Breast epithelium (tissue), 4 donors: Measurements from ENCODE around the gene PARP3. TPM values are rescaled to one million over a fixed set of nuclear protein-coding genes. Genes with fewer than 3 reads are reported as not detected.

ENCODE experiments used
- DNase-seq, 2 donors: peaks; one replicate each; pipeline ENCODE4 v3.0.0-alpha.2; 2019; ENCODE audit warnings: low spot score in 2 of 2
- H3K27ac ChIP-seq, 2 donors: fragments of 200-600 bp; sonication (generic) in 1 of 2; one replicate each; pipeline ENCODE4 v1.5.1; 2016 to 2019; ENCODE audit warnings: mild to moderate bottlenecking in 1 of 2
- H3K27me3 ChIP-seq, 2 donors: fragments of 200-600 bp; sonication (generic) in 1 of 2; one replicate each; pipeline versions ENCODE4 v1.5.1 to v1.6.0; 2017 to 2019; ENCODE audit warnings: control low read depth in 1 of 2, mild to moderate bottlenecking in 1 of 2
- H3K36me3 ChIP-seq: fragments of 200-600 bp; one replicate; pipeline ENCODE4 v1.5.1; 2019
- H3K4me1 ChIP-seq, 2 donors: fragments of 200-600 bp; sonication (generic); one replicate each; pipeline ENCODE4 v1.5.1; 2016 to 2019; ENCODE audit warnings: control low read depth in 1 of 2
- H3K4me3 ChIP-seq, 3 donors: fragments of 200-600 bp; sonication (generic); 1 replicate in 2 of 3; 2 replicates in 1 of 3; pipeline ENCODE4 v1.5.1; 2016 to 2019; ENCODE audit warnings: mild to moderate bottlenecking in 3 of 3, moderate library complexity in 2 of 3
- H3K9me3 ChIP-seq, 2 donors: fragments of 200-600 bp; sonication (generic) in 1 of 2; one replicate each; pipeline ENCODE4 v1.5.1; 2016 to 2019; ENCODE audit warnings: control low read depth in 1 of 2
- CTCF ChIP-seq, 3 donors: fragments of 450-650 bp; IDR thresholded peaks; one replicate each; pipeline ENCODE4 v1.5.1; 2016 to 2017; ENCODE audit warnings: antibody characterized with exemption in 3 of 3, mild to moderate bottlenecking in 3 of 3, moderate library complexity in 3 of 3
- POLR2A ChIP-seq: fragments of 450-650 bp; IDR thresholded peaks from one replicate; pipeline ENCODE4 v1.6.1; 2016; ENCODE audit warnings: antibody characterized with exemption, mild to moderate bottlenecking, moderate library complexity
- POLR2AphosphoS5 ChIP-seq, 3 donors: sonication (generic); formaldehyde crosslinking; IDR thresholded peaks; one replicate each; pipeline ENCODE4 v1.6.1; 2017; ENCODE audit warnings: antibody characterized with exemption in 3 of 3
- intact Hi-C: fragments of 100-400 bp; cut with DNase I; formaldehyde crosslinking; loops from one replicate; pipeline ENCODE4 v1.15.1; 2023; ENCODE audit warnings: low total_unique reads
- total RNA-seq, 3 donors: library from RNA; depleted of rRNA; stranded (reverse); fragments of >200 nt; gene quantifications; one replicate each; pipeline ENCODE4 v1.1.0, GENCODE V29; 2016

Gene PARP3
- total RNA-seq, 3 donors from 2014 or later, result 21.4 to 33.6 (median 31.8) TPM

DNA sequence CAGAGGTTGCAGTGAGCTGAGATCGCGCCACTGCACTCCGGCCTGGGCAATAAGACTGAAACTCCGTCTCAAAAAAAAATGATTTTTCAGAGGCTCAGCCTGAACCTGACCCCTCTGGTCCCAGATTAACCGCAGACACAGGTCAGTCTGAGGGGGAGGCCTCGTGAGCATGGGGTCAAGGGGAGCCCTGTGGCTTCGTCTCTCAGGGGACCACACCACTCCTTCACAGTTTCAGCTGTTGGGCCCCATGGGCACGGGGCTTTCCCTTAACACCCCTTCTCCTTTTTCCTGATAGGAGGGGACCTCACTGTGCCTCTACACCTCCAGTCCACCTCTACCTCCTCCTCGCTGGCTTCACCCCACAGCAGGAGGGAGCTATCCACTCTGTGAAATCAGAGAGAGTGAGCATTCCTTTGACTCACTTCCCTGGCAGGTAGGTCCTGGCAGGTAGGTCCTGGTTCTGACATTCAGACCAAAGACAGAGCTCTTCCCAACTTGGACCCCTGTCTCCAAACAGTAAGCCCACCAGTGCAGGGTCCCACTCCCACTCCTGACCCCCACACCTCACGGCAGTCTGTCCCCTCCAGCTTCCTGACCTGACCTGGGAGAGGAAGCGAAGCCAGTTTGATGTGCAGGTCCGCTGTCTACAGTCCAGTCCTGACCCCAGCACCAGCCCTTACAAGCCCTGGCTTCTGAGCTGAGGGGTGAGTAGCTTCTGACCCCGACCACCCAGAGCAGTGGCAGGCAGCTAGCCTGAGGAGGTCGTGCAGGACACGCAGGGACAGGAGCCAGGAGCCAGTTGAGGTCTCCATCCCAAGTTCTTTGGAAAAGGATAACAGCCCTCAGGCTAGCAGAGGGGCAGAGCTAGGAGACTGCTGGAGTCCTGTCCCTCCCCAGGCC is 9.4 kb upstream of the PARP3 start:
- DNase-seq, result no peak
- no peaks in the 10 kb centered on the region for H3K36me3 ChIP-seq
- TF ChIP-seq POLR2A (no peak), CTCF (IDR thresholded peaks at IDR 0.05) (no peak), POLR2AphosphoS5 (IDR thresholded peaks at IDR 0.05) (no peak)

DNA sequence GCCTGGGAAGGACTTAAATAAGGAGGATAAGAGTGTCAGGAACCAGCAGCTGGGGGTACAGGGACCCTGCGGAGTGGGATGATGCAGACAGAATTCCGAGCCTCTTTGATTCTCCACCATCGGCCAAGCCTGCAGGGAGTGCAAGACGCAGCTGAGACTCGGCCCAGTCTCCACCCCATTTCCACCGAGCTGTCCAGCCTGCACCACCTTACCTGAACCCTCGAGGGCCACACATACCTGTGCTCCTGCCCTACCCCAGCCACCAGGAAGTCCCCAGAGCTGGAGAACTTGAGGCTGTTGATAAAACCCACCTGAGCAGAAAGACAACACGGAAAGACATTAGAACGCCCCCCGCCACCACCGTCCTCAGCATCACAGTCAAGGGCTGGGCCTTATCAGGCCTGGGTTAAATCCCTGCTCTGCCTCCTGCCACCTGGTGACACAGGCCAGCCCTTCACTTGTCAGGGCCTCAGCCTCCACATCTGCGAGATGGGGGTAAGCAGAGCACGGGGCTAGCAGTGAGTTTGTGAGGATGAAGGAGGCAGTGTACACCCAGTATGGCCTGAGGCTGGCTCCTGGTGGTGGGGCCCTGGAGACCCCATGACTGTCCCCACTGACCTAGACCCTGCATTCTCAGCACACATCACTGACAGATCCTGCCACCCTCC is 8.6 kb upstream of the PARP3 start:
- TF ChIP-seq POLR2A (no peak), POLR2AphosphoS5 (IDR thresholded peaks at IDR 0.05) (no peak), CTCF (IDR thresholded peaks at IDR 0.05) (no peak)

More for the DNA sequence above, 9.4 kb upstream of the PARP3 start:
- no peaks in the 10 kb centered on the region for H3K27me3 ChIP-seq
- H3K9me3 ChIP-seq, result no peaks in the 10 kb centered on the region
- H3K4me1 ChIP-seq, result no peaks in the 10 kb centered on the region
- no peak overlapping the region for H3K4me3 ChIP-seq
- intact Hi-C loops, result no loop called here
- H3K27ac ChIP-seq, result no peak overlapping the region

DNA sequence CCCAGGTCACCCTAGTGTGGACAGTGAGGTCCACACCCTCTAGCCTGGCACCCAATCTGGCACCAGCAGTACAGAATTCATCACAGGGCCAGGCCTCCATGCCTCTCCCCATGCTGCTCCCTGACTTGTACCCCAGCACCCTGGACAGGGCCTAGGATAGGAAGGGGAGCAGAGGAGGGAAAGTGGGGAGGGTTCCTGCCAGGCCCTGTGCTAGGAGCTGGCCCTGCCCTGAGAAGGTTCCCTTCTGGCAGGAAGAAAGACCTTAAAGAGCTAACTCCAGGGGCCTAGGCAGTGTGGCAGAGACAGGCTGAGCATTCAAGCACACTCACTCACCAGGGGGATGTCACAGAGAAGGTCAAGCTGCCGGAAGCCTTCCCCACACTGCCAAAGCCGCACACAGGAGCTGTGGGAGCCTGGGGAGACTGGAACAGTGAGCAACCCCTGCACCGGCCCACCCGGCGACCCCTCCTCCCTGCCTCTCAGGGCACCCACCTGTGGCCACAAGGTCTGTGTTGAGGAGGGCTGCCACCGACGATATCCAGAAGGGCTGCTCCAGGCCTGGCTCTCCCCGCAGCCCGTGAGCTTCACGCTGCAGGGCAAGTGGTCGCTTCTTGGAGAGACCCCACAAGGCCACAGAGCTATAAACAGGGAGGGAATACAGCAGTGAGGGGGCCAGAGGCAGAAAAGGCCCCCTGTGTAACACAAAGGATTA is 7.9 kb upstream of the PARP3 start:
- Histone ChIP-seq H3K4me3 (no peak overlapping the region), H3K27me3 (no peaks in the 10 kb centered on the region), H3K4me1 (no peaks in the 10 kb centered on the region), H3K27ac (no peak overlapping the region), H3K9me3 (no peaks in the 10 kb centered on the region), H3K36me3 (no peaks in the 10 kb centered on the region)
- intact Hi-C loops, result no loop called here
- TF ChIP-seq POLR2AphosphoS5 (IDR thresholded peaks at IDR 0.05) (no peak), CTCF (IDR thresholded peaks at IDR 0.05) (no peak), POLR2A (no peak)
- DNase-seq, result no peak

More for the DNA sequence above, 8.6 kb upstream of the PARP3 start:
- H3K27ac ChIP-seq, result no peak overlapping the region
- H3K4me3 ChIP-seq, result no peak overlapping the region
- H3K36me3 ChIP-seq, result no peaks in the 10 kb centered on the region
- H3K4me1 ChIP-seq, result no peaks in the 10 kb centered on the region
- intact Hi-C loops, result no loop called here
- H3K27me3 ChIP-seq, result no peaks in the 10 kb centered on the region
- DNase-seq, result no peak
- no peaks in the 10 kb centered on the region for H3K9me3 ChIP-seq

DNA sequence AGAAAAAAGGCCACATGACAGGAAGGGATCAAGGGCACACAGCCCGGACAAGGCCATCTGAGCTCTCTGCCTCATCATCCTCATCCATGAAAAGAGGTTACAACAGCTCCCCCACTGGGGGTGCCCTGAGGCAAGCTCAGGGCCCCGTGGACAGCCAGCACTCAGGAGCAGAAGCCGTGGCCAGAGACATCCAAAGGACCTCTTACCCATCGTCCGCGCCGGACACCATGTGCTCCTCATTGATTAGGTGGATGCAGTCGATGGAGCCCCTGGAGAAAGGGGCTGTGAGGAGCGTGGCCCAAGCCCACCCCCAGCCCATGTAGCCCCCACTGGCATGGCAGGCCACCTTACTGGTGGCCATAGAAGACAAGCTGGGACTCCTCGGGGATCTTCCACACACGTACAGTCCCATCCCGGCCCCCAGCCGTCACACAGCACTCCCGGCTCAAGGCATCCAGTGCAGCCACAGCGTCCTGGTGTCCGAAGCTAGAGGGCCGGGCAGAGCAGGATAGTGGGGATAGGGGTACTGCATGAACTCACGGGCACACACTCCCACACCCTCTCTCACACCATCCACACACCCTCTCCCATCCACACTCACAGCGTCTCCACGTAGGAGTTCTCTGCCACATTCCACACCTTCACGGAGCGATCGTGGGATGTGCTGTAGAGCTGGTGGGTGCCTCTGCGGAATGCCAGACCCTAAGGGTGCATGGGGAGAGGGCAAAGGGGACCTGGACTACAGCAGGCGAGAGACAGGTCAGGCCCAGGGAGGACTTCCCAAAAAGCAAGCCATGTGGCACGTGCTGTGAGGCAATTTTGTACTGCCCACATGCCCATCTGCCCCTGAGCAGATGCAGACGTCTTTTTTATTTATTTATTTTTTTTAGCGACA is 6.9 kb upstream of the PARP3 start:
- H3K4me1 ChIP-seq, result no peaks in the 10 kb centered on the region
- no peak for DNase-seq
- H3K36me3 ChIP-seq, result no peaks in the 10 kb centered on the region
- no peaks in the 10 kb centered on the region for H3K9me3 ChIP-seq
- no peak overlapping the region for H3K4me3 ChIP-seq
- TF ChIP-seq CTCF (IDR thresholded peaks at IDR 0.05) (no peak), POLR2A (no peak), POLR2AphosphoS5 (IDR thresholded peaks at IDR 0.05) (no peak)
- H3K27me3 ChIP-seq, result no peaks in the 10 kb centered on the region
- H3K27ac ChIP-seq, result no peak overlapping the region
- intact Hi-C loops, result no loop called here
